ENCODE measurements around the gene BFSP2. TPM values are rescaled to one million over a fixed set of nuclear protein-coding genes. Genes with fewer than 3 reads are reported as not detected.

BFSP2 gene
- total and polyA plus RNA-seq, 5 experiments from 2014 or later: not detected

- H3K27me3 Mint-ChIP-seq: no peaks in the 10 kb centered on the region
- H3K27ac Mint-ChIP-seq: peak overlapping the region in 1 of 10 donors; percentile 77
- peaks cover 7 to 14% (median 13%) of the 10 kb centered on the region in 4 donors for H3K4me1 Mint-ChIP-seq
- H3K36me3 Mint-ChIP-seq: peaks cover 0 to 2% (median 0%) of the 10 kb centered on the region in 3 donors
- DNase-seq: no peak
- POLR2A ChIA-PET: interaction anchor here (0.6 to 0.7 kb wide), 2 partner anchors 20 to 383 kb away, joined by 3 to 7 read pairs; no protein-coding TSS in a partner anchor
- no peak overlapping the region for H3K4me3 Mint-ChIP-seq
- no peak for ATAC-seq
- no peaks in the 10 kb centered on the region for H3K9me3 Mint-ChIP-seq
Observed at GRCh38 chr3:133453383-133453782, 53.5 kb downstream of the BFSP2 start.

DNA sequence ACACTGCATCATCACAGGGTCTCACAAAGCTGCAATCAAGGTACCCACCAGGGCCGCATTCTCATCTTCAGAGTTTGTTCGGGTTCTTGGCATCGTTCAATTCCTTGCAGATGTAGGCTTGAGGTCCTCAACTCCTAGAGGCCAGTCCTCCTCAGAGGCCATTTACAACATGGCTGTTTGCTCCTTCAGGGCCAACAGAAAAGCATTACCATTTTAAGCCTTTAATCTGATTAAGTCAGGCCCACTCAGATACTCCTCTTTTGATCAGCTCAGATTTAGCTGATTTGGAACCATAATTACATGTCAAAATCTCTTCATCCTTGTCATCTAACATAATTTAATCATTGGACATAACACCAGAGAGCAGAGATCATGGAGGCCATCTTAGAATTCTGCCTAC is 55.4 kb downstream of the BFSP2 start:
- DNase-seq (no peak), ATAC-seq (no peak)
- H3K36me3 Mint-ChIP-seq: peaks cover 0 to 2% (median 0%) of the 10 kb centered on the region in 3 donors
- H3K9me3 Mint-ChIP-seq: no peaks in the 10 kb centered on the region
- POLR2A ChIA-PET: no interaction called here
- H3K4me3 Mint-ChIP-seq: no peak overlapping the region
- no peaks in the 10 kb centered on the region for H3K27me3 Mint-ChIP-seq
- peaks cover 0 to 3% (median under 1%) of the 10 kb centered on the region in 4 donors for H3K4me1 Mint-ChIP-seq
- peak overlapping the region in 1 of 10 donors; percentile 7 for H3K27ac Mint-ChIP-seq

GRCh38 chr3:133455960-133456359 is 56.1 kb downstream of the BFSP2 start:
- Mint-ChIP-seq H3K36me3 (no peaks in the 10 kb centered on the region), H3K4me3 (no peak overlapping the region), H3K27ac (peak overlapping the region in 1 of 10 donors; percentile 7), H3K9me3 (no peaks in the 10 kb centered on the region), H3K27me3 (no peaks in the 10 kb centered on the region), H3K4me1 (peaks cover 2 to 9% (median 4%) of the 10 kb centered on the region in 4 donors)
- DNase-seq (no peak), ATAC-seq (no peak)
- POLR2A ChIA-PET: no interaction called here

- no peak for DNase-seq
- no peaks in the 10 kb centered on the region for H3K9me3 Mint-ChIP-seq
- H3K27ac Mint-ChIP-seq: no peak overlapping the region
- no peak for ATAC-seq
- no peaks in the 10 kb centered on the region for H3K27me3 Mint-ChIP-seq
- POLR2A ChIA-PET: no interaction called here
- H3K4me1 Mint-ChIP-seq: peaks cover 5 to 17% (median 8%) of the 10 kb centered on the region in 4 donors
- no peak overlapping the region for H3K4me3 Mint-ChIP-seq
- H3K36me3 Mint-ChIP-seq: no peaks in the 10 kb centered on the region
Observed at GRCh38 chr3:133457025-133457424, 57.2 kb downstream of the BFSP2 start.

GRCh38 chr3:133457465-133458067 is 57.7 kb downstream of the BFSP2 start:
- Mint-ChIP-seq H3K4me3 (no peak overlapping the region), H3K36me3 (no peaks in the 10 kb centered on the region), H3K4me1 (peaks cover 5 to 17% (median 9%) of the 10 kb centered on the region in 4 donors), H3K27ac (no peak overlapping the region), H3K9me3 (no peaks in the 10 kb centered on the region), H3K27me3 (no peaks in the 10 kb centered on the region)
- DNase-seq (no peak), ATAC-seq (no peak)
- POLR2A ChIA-PET: no interaction called here

GRCh38 chr3:133459400-133459799 is 59.5 kb downstream of the BFSP2 start:
- Mint-ChIP-seq H3K36me3 (no peaks in the 10 kb centered on the region), H3K9me3 (no peaks in the 10 kb centered on the region), H3K27me3 (no peaks in the 10 kb centered on the region), H3K27ac (no peak overlapping the region), H3K4me1 (peaks cover 8 to 33% (median 23%) of the 10 kb centered on the region in 4 donors), H3K4me3 (no peak overlapping the region)
- POLR2A ChIA-PET: no interaction called here
- ATAC-seq (no peak), DNase-seq (no peak)

- Mint-ChIP-seq H3K27me3 (no peaks in the 10 kb centered on the region), H3K27ac (peak overlapping the region in 7 of 10 donors; percentile 28 to 78 (median 73)), H3K36me3 (no peaks in the 10 kb centered on the region), H3K4me3 (peak overlapping the region in 3 of 10 donors; percentile 25 to 49 (median 37)), H3K4me1 (peaks cover 7 to 36% (median 25%) of the 10 kb centered on the region in 4 donors), H3K9me3 (no peaks in the 10 kb centered on the region)
- ATAC-seq (no peak), DNase-seq (no peak)
- POLR2A ChIA-PET: no interaction called here
Observed at GRCh38 chr3:133460809-133461208, 61.0 kb downstream of the BFSP2 start.

GRCh38 chr3:133461291-133461690 is 61.4 kb downstream of the BFSP2 start:
- DNase-seq (no peak), ATAC-seq (no peak)
- POLR2A ChIA-PET: no interaction called here
- H3K36me3 Mint-ChIP-seq: no peaks in the 10 kb centered on the region
- peak overlapping the region in 5 of 10 donors; percentile 27 to 79 (median 69) for H3K27ac Mint-ChIP-seq
- no peaks in the 10 kb centered on the region for H3K27me3 Mint-ChIP-seq
- H3K9me3 Mint-ChIP-seq: no peaks in the 10 kb centered on the region
- peak overlapping the region in 1 of 10 donors; percentile 25 for H3K4me3 Mint-ChIP-seq
- H3K4me1 Mint-ChIP-seq: peaks cover 6 to 36% (median 27%) of the 10 kb centered on the region in 4 donors

GRCh38 chr3:133463347-133463860 is 63.5 kb downstream of the BFSP2 start:
- Mint-ChIP-seq H3K27ac (peak overlapping the region in 4 of 10 donors; percentile 8 to 65 (median 37)), H3K27me3 (no peaks in the 10 kb centered on the region), H3K4me1 (peaks cover 6 to 55% (median 47%) of the 10 kb centered on the region in 4 donors), H3K36me3 (no peaks in the 10 kb centered on the region), H3K9me3 (no peaks in the 10 kb centered on the region), H3K4me3 (no peak overlapping the region)
- no peak for ATAC-seq
- POLR2A ChIA-PET: no interaction called here
- no peak for DNase-seq

DNA sequence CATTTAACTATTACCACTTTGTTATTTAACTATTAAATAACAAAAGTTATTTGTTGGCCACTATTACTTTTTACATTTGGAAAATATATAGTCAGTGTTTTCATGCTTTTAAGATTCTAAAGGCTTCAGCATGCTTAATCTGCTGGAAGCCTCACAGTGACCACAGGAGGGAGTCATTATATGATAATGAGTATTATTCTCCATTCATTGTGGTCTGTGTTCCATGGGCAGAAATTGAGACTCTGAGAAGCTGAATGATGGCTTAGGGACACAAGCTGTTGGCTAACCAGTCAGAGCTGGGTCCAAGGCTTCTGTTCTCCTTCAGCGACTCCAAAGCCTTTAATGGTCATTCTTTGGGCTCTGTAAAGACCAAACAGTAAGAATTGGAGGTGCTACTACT is 64.7 kb downstream of the BFSP2 start:
- Mint-ChIP-seq H3K36me3 (no peaks in the 10 kb centered on the region), H3K4me3 (no peak overlapping the region), H3K27me3 (no peaks in the 10 kb centered on the region), H3K9me3 (no peaks in the 10 kb centered on the region), H3K27ac (no peak overlapping the region), H3K4me1 (peaks cover 6 to 57% (median 50%) of the 10 kb centered on the region in 4 donors)
- POLR2A ChIA-PET: no interaction called here
- no peak for ATAC-seq
- DNase-seq: no peak

DNA sequence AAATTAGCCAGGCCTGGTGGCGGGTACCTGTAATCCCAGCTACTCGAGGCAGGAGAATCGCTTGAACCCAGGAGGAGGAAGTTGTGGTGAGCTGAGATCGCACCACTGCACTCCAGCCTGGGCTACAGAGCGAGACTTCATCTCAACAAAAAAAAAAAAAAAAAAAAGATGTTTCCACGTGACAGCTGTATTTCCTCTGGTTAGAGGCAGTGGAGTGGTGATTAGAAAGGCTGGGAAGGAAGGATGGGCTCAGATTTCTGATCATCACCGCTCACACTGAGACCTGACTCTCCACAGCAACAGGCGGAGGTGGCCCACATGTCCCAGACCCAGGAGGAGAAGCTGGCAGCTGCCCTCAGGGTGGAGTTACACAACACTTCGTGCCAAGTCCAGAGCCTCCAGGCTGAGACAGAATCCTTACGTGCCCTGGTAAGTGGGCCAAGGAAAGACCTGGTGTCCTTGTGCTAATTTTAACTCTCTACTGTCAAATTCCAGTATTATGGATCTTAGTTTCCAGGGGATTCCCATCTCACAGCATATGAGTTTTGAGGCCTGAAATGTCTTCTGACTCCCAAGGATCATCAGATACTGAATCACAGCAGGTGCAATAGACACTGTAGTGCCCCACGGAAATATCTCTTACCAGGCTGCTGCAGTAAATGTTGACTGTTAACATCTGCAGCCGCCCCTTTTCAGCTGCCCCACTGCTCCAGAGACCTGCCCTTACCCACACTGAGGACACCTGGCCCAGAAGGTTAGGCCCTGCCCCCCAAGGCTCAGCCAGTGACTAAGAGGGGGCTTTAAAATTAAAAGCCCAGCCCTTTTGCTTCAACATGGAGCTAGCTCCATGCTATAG is 66.9 kb downstream of the BFSP2 start:
- Mint-ChIP-seq H3K4me3 (peak overlapping the region in 9 of 10 donors; percentile 15 to 60 (median 26)), H3K4me1 (peaks cover 7 to 42% (median 41%) of the 10 kb centered on the region in 4 donors), H3K27me3 (no peaks in the 10 kb centered on the region), H3K36me3 (peaks cover 0 to 5% (median 0%) of the 10 kb centered on the region in 3 donors), H3K9me3 (no peaks in the 10 kb centered on the region), H3K27ac (peak overlapping the region in 7 of 10 donors; percentile 14 to 79 (median 54))
- ATAC-seq (peak in 1 of 2 donors; percentile 44), DNase-seq (peak in 1 of 10 donors; percentile 11)
- POLR2A ChIA-PET: interaction anchor here (0.5 to 0.6 kb wide), 2 partner anchors 34 to 43 kb away, joined by 3 read pairs; no protein-coding TSS in a partner anchor

- peak overlapping the region in 6 of 10 donors; percentile 17 to 87 (median 66) for H3K27ac Mint-ChIP-seq
- H3K36me3 Mint-ChIP-seq: peaks cover 0 to 5% (median 0%) of the 10 kb centered on the region in 3 donors
- no peaks in the 10 kb centered on the region for H3K27me3 Mint-ChIP-seq
- peaks cover 5 to 41% (median 38%) of the 10 kb centered on the region in 4 donors for H3K4me1 Mint-ChIP-seq
- POLR2A ChIA-PET: interaction anchor here (1.1 kb wide), 1 partner anchor 106 kb away, joined by 3 read pairs; the partner anchor contains the start of gene CDV3
- H3K4me3 Mint-ChIP-seq: peak overlapping the region in 1 of 10 donors; percentile 15
- H3K9me3 Mint-ChIP-seq: no peaks in the 10 kb centered on the region
- DNase-seq: no peak
- no peak for ATAC-seq
Observed at GRCh38 chr3:133467780-133468179, 67.9 kb downstream of the BFSP2 start.

Measured in naive thymus-derived CD8-positive, alpha-beta T cell (primary cell).